Effector memory CD8-positive, alpha-beta T cell (primary cell): ENCODE results near the gene TRPM8.

Experiments used
- ATAC-seq: fragments of 150-1000 bp; cut with Tn5 transposase; replicated peaks from 2 replicates; pipeline ENCODE4 v1.10.0; 2021; ENCODE audit warnings: mild to moderate bottlenecking, moderate library complexity
- DNase-seq, 3 experiments: peaks; one replicate each; pipeline ENCODE4 v3.0.0; 2021
- H3K27ac Mint-ChIP-seq, 2 donors: one replicate each; pipeline ENCODE4 v1.8.0; 2022; ENCODE audit warnings: mild to moderate bottlenecking in 2 of 2, mixed read lengths in 2 of 2, moderate library complexity in 2 of 2
- H3K27me3 Mint-ChIP-seq, 2 donors: one replicate each; pipeline ENCODE4 v1.8.0; 2022; ENCODE audit warnings: mixed read lengths in 2 of 2
- H3K36me3 Mint-ChIP-seq: one replicate; pipeline ENCODE4 v1.8.0; 2022; ENCODE audit warnings: mild to moderate bottlenecking, moderate library complexity, mixed read lengths; ENCODE audit not compliant: insufficient read depth
- H3K4me1 Mint-ChIP-seq, 2 donors: one replicate each; pipeline ENCODE4 v1.8.0; 2022; ENCODE audit warnings: low read depth in 2 of 2, mixed read lengths in 2 of 2
- H3K4me3 Mint-ChIP-seq, 2 donors: one replicate each; pipeline ENCODE4 v1.8.0; 2022; ENCODE audit warnings: mild to moderate bottlenecking in 2 of 2, mixed read lengths in 2 of 2, moderate library complexity in 2 of 2
- H3K9me3 Mint-ChIP-seq, 2 donors: one replicate each; pipeline ENCODE4 v1.8.0; 2022; ENCODE audit warnings: mixed read lengths in 2 of 2

Gene TRPM8

DNA sequence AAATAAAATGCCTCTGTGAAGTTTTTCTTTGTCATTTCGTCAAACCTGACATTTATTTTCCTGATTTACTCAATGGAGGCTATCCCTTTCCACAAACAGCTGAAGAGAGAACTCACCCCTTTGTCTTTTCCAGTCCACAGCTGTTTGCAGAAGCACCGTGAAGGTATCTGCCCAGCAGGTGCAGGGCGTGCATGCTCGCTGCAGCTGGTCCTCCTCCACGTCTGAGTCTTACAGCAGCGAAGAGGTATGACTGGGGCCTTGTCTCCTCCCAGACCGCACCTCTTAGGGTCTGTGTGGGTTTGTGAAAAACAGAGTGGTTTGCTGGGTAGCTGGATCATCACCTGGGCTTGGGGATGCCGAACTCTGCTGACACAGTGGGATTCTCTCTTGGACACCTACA lies 143.1 kb downstream of the TRPM8 start:
- H3K36me3 Mint-ChIP-seq = no peaks in the 10 kb centered on the region
- ATAC-seq = no peak
- no peak overlapping the region for H3K27ac Mint-ChIP-seq
- peaks cover 16 to 25% of the 10 kb centered on the region in 2 donors for H3K4me1 Mint-ChIP-seq
- H3K27me3 Mint-ChIP-seq = peaks cover 0 to 8% of the 10 kb centered on the region in 2 donors
- H3K4me3 Mint-ChIP-seq = no peak overlapping the region
- H3K9me3 Mint-ChIP-seq = no peaks in the 10 kb centered on the region
- DNase-seq = no peak

DNA sequence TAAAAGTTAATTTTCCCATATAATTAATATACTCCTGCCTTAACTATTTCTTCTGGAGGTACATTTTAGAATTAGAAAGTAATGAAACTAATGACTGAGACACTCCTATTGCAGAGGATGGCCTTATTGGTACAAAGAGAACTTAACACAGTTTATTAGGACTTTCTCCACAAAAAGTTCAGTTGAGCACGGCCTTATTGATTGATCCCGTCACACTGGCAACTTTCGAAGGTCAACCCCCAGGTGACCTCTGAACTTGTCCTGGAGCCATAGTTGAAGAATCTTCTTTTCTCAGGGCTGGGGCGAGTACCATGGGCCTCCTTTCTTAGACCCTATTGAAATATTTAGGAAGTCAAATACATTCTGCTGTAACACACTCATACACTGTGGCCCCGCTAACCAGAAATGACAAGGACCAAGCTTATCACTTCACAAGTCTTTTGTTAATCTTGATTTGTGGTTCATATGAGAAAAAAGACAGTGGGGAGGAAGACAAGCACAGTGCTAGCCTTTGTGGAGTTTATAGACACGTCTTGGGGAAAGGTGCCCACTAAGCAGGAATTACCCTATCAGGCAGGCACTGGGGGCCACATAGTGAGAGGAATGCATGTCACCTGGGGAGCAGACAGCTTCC lies 144.6 kb downstream of the TRPM8 start:
- DNase-seq (peak in 1 of 3 experiments; percentile 11), ATAC-seq (peak; percentile 88)
- Mint-ChIP-seq H3K4me3 (peak overlapping the region; percentile 52 to 67), H3K27ac (peak overlapping the region; percentile 7 to 47), H3K27me3 (peaks cover 0 to 8% of the 10 kb centered on the region in 2 donors), H3K36me3 (no peaks in the 10 kb centered on the region), H3K4me1 (peaks cover 16 to 25% of the 10 kb centered on the region in 2 donors), H3K9me3 (no peaks in the 10 kb centered on the region)

DNA sequence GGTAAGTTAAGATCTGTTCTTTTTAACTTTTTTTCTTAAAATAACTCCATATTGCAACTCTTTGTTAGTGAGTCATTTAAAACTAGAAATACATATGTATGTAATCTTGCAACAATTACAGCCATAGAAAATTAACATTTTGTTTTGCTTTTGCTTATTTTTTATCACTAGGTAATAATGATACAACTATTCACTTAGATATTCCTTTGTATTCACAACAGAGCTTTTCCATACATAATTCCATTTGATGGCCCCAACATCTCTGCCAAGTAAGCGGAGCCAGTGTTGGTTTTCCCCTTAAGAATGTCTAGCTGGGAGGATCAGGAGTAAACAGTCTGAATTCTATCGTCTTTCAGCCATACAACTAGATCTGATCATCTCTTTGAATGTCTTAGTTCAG lies 149.4 kb downstream of the TRPM8 start:
- Mint-ChIP-seq H3K9me3 (peaks cover 0 to 3% of the 10 kb centered on the region in 2 donors), H3K27me3 (no peaks in the 10 kb centered on the region), H3K4me1 (peaks cover 20 to 24% of the 10 kb centered on the region in 2 donors), H3K27ac (no peak overlapping the region), H3K36me3 (no peaks in the 10 kb centered on the region), H3K4me3 (no peak overlapping the region)
- ATAC-seq (no peak), DNase-seq (no peak)
